ENCODE data around the gene S100B. TPM values are rescaled to one million over a fixed set of nuclear protein-coding genes. Genes with fewer than 3 reads are reported as not detected.

S100B gene
- total and polyA plus RNA-seq, 2 experiments from 2014 or later: not detected

DNA sequence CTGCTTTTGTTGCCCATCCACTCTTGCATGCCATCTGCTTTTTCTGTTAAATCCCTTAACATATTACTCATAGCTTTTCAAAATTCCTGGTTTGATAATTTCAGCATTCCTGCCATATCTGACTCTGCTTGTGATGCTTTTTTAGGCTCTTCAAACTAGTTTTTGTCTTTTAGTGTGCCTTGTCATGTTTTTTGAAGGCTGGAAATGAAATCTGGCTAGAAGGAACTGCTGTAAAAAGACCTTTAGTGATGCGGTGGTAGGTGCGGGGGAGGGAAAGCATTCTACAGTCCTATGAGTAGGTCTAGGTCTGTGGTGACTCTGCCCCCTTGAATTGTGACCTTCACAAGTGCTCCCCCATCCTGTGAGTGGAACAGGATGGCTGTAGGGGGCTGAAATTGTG, 15.0 kb upstream of the S100B start:
- Histone ChIP-seq H3K36me3 (replicated peaks; ENCODE audit: insufficient read depth, low read depth) (no peaks in the 10 kb centered on the region), H4K20me1 (ENCODE audit: insufficient read depth, poor library complexity, severe bottlenecking) (no peaks in the 10 kb centered on the region), H3K79me2 (no peaks in the 10 kb centered on the region), H3K4me2 (no peak overlapping the region), H3K27ac (no peak overlapping the region), H3K27me3 (no peaks in the 10 kb centered on the region), H3K9me2 (replicated peaks; ENCODE audit: insufficient read depth) (no peaks in the 10 kb centered on the region), H2AFZ (no peak overlapping the region), H3K4me3 (no peak overlapping the region), H3K4me1 (ENCODE audit: insufficient read depth) (no peaks in the 10 kb centered on the region), H3K9me3 (ENCODE audit: low read depth) (no peaks in the 10 kb centered on the region)
- no peak for DNase-seq (ENCODE audit: low spot score)
- 78% methylated on average over 2 of the region's 2 CpGs for WGBS (ENCODE audit: low lambda C conversion rate, missing lambda C conversion rate)
- no peak for TF ChIP-seq EZH2 (IDR thresholded peaks at IDR 0.05; ENCODE audit: borderline replicate concordance)
- TF ChIP-seq, protein P1, sequence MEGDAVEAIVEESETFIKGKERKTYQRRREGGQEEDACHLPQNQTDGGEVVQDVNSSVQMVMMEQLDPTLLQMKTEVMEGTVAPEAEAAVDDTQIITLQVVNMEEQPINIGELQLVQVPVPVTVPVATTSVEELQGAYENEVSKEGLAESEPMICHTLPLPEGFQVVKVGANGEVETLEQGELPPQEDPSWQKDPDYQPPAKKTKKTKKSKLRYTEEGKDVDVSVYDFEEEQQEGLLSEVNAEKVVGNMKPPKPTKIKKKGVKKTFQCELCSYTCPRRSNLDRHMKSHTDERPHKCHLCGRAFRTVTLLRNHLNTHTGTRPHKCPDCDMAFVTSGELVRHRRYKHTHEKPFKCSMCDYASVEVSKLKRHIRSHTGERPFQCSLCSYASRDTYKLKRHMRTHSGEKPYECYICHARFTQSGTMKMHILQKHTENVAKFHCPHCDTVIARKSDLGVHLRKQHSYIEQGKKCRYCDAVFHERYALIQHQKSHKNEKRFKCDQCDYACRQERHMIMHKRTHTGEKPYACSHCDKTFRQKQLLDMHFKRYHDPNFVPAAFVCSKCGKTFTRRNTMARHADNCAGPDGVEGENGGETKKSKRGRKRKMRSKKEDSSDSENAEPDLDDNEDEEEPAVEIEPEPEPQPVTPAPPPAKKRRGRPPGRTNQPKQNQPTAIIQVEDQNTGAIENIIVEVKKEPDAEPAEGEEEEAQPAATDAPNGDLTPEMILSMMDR (IDR thresholded peaks at IDR 0.05; ENCODE audit: poor library complexity): no peak
- TF ChIP-seq EZH2phosphoT487 (IDR thresholded peaks at IDR 0.05; ENCODE audit: low read depth, severe bottlenecking, unreplicated experiment): no peak

DNA sequence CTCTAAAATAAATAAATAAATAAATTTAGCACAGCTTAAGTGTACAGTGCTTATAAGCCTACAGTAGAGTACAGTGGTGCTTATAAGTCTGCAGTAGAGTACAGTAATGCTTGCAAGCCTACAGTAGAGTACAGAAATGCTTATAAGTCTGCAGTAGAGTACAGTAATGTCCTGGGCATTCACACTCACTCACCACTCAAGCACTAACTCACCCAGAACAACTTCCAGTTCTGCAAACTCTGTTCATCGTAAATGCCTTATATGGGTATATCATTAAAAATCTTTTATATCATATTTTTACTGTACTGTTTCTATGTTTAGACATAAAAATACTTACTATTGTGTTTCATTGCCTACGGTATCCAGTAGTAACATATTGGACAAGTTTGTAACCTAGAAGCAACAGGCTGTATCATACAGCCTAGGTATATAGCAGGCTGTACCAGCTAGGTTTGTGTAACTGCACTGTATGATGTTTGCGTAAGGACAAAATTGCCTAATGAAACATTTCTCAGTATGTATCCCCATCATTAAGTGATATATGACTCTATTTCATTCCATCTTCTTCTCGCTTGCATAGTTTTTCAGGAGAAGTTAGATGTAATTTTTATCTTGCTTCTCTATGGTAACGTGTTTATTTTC, 14.0 kb upstream of the S100B start:
- TF ChIP-seq EZH2phosphoT487 (IDR thresholded peaks at IDR 0.05; ENCODE audit: low read depth, severe bottlenecking, unreplicated experiment) (no peak), EZH2 (IDR thresholded peaks at IDR 0.05; ENCODE audit: borderline replicate concordance) (no peak)
- TF ChIP-seq, protein P1 (IDR thresholded peaks at IDR 0.05; ENCODE audit: poor library complexity): no peak
- no peaks in the 10 kb centered on the region for H3K4me1 ChIP-seq (ENCODE audit: insufficient read depth)
- H2AFZ ChIP-seq: no peak overlapping the region
- no peaks in the 10 kb centered on the region for H3K36me3 ChIP-seq (replicated peaks; ENCODE audit: insufficient read depth, low read depth)
- H3K4me3 ChIP-seq: no peak overlapping the region
- no peak overlapping the region for H3K4me2 ChIP-seq
- no peaks in the 10 kb centered on the region for H3K79me2 ChIP-seq
- no peaks in the 10 kb centered on the region for H3K27me3 ChIP-seq
- H3K9me2 ChIP-seq (replicated peaks; ENCODE audit: insufficient read depth): no peaks in the 10 kb centered on the region
- no peaks in the 10 kb centered on the region for H3K9me3 ChIP-seq (ENCODE audit: low read depth)
- no peaks in the 10 kb centered on the region for H4K20me1 ChIP-seq (ENCODE audit: insufficient read depth, poor library complexity, severe bottlenecking)
- DNase-seq (ENCODE audit: low spot score): no peak
- 95% methylated on average over 5 of the region's 5 CpGs for WGBS (ENCODE audit: low lambda C conversion rate, missing lambda C conversion rate)
- no peak overlapping the region for H3K27ac ChIP-seq

DNA sequence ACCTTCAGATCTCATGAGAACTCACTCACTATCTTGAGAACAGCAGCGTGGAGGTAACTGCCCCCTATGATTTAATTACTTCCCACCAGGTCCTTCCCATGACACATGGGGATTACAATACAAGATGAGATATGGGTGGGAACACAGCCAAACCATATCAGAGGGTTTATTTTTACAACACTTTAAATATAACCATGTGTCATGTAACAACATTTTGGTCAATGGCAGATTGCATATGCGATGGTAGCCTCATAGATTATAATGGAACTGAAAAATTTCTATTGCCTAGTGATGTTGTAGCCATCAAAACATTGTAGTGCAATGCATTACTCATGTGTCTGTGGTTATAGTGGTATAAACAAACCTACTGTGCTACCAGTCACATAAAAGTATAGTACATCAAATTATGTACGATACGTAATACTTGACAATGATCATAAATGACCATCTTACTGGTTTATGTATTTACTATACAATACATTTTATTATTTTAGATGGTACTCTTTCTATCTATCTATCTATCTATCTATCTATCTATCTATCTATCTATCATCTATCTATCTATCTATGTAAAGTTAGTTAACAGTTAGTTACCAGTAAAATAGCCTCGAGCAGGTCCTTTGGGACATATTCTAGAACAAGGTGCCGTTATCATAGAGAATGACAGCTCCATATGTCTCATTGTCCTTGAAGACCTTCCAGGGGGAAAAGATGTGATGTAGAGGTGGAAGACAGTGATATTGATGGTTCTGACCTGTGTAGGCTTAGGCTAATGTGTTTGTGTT, 12.6 kb upstream of the S100B start:
- no peaks in the 10 kb centered on the region for H3K27me3 ChIP-seq
- H4K20me1 ChIP-seq (ENCODE audit: insufficient read depth, poor library complexity, severe bottlenecking): no peaks in the 10 kb centered on the region
- H3K9me3 ChIP-seq (ENCODE audit: low read depth): no peaks in the 10 kb centered on the region
- 87% methylated on average over 6 of the region's 6 CpGs for WGBS (ENCODE audit: low lambda C conversion rate, missing lambda C conversion rate)
- no peaks in the 10 kb centered on the region for H3K4me1 ChIP-seq (ENCODE audit: insufficient read depth)
- H3K4me2 ChIP-seq: no peak overlapping the region
- DNase-seq (ENCODE audit: low spot score): no peak
- H3K27ac ChIP-seq: no peak overlapping the region
- H3K36me3 ChIP-seq (replicated peaks; ENCODE audit: insufficient read depth, low read depth): no peaks in the 10 kb centered on the region
- H3K9me2 ChIP-seq (replicated peaks; ENCODE audit: insufficient read depth): no peaks in the 10 kb centered on the region
- H3K79me2 ChIP-seq: no peaks in the 10 kb centered on the region
- no peak overlapping the region for H2AFZ ChIP-seq
- H3K4me3 ChIP-seq: no peak overlapping the region
- no peak for TF ChIP-seq EZH2 (IDR thresholded peaks at IDR 0.05; ENCODE audit: borderline replicate concordance)
- TF ChIP-seq, protein P1 (IDR thresholded peaks at IDR 0.05; ENCODE audit: poor library complexity): no peak
- TF ChIP-seq EZH2phosphoT487 (IDR thresholded peaks at IDR 0.05; ENCODE audit: low read depth, severe bottlenecking, unreplicated experiment): no peak

Measured in hepatocyte (in vitro differentiated cells).